OCI-LY1 (cell line): ENCODE measurements around the gene GLP2R.

Experiments used
- EZH2 ChIP-seq: fragments of 200-600 bp; sonication (generic), shearing (Covaris generic); IDR thresholded peaks from 2 replicates; pipeline ENCODE4 v1.8.0; 2017; ENCODE audit warnings: borderline replicate concordance, mixed run types, mild to moderate bottlenecking, antibody characterized with exemption, low read length, moderate library complexity, mixed read lengths
- TF ChIP-seq, protein P1 (sequence below): fragments of 200-600 bp; sonication (generic), shearing (Covaris generic); IDR thresholded peaks from 2 replicates; pipeline ENCODE4 v1.5.1; 2017; ENCODE audit warnings: mild to moderate bottlenecking, antibody characterized with exemption, low read length, moderate library complexity, mixed read lengths

GRCh38 chr17:9816472-9816871 lies 9.3 kb upstream of the GLP2R start:
- TF ChIP-seq, protein P1, sequence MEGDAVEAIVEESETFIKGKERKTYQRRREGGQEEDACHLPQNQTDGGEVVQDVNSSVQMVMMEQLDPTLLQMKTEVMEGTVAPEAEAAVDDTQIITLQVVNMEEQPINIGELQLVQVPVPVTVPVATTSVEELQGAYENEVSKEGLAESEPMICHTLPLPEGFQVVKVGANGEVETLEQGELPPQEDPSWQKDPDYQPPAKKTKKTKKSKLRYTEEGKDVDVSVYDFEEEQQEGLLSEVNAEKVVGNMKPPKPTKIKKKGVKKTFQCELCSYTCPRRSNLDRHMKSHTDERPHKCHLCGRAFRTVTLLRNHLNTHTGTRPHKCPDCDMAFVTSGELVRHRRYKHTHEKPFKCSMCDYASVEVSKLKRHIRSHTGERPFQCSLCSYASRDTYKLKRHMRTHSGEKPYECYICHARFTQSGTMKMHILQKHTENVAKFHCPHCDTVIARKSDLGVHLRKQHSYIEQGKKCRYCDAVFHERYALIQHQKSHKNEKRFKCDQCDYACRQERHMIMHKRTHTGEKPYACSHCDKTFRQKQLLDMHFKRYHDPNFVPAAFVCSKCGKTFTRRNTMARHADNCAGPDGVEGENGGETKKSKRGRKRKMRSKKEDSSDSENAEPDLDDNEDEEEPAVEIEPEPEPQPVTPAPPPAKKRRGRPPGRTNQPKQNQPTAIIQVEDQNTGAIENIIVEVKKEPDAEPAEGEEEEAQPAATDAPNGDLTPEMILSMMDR = no peak
- TF ChIP-seq EZH2 = no peak
